Placental epithelial cell (primary cell): ENCODE results near the gene FKBP9. TPM values are rescaled to one million over a fixed set of nuclear protein-coding genes. Genes with fewer than 3 reads are reported as not detected.

ENCODE experiments used
- small RNA-seq: library from RNA; depleted of rRNA; stranded (forward); fragments of <200 nt; gene quantifications from one replicate; pipeline ENCODE3, GENCODE V24; 2012
- total RNA-seq: library from RNA; depleted of rRNA; stranded (reverse); fragments of >200 nt; gene quantifications from 2 replicates; pipeline ENCODE4 v1.2.3, GENCODE V29; 2012

Gene FKBP9
- 274 and 324 TPM in 2 replicates for total RNA-seq

GRCh38 chr7:32957326-32958045 is at the start of gene FKBP9:
FKBP9 (plus strand) TSS chr7:32957440; CDS start chr7:32957574, 134 bp downstream.

Small RNA genes lying within 50 kb of the gene (small RNA-seq; reads per million reads assigned to genes)
- gene AC083863.1 (not detected), gene RN7SL505P (0.14 reads per million), gene RNU6-388P (not detected), gene RPS29P14 (not detected)

Other genes starting within 250 kb of the FKBP9 start
- 32.2 and 43.9 TPM in 2 replicates for gene KBTBD2, start 65.7 kb upstream of the FKBP9 start, total RNA-seq
- 7.5 and 11.8 TPM in 2 replicates for gene NT5C3A, start 105.3 kb downstream of the FKBP9 start, total RNA-seq
- gene RP9, start 152.0 kb downstream of the FKBP9 start, total RNA-seq = 2.9 and 5.9 TPM in 2 replicates
- gene BBS9, start 172.1 kb downstream of the FKBP9 start, total RNA-seq = 34.3 and 43.2 TPM in 2 replicates